Adrenal gland (tissue), 5 donors: ENCODE measurements around the gene DDX46.

Experiments used
- CTCF ChIP-seq, 6 experiments: fragments of 450-650 bp in 4 of 6; fragments of 200-600 bp in 2 of 6; sonication (generic) in 1 of 6; IDR thresholded peaks; 1 replicate in 5 of 6; 2 replicates in 1 of 6; pipeline versions ENCODE4 v1.5.1 to v1.8.0; 2016 to 2021; ENCODE audit warnings: antibody characterized with exemption in 6 of 6, mild to moderate bottlenecking in 2 of 6, moderate library complexity in 1 of 6
- POLR2A ChIP-seq, 2 donors: fragments of 450-650 bp; IDR thresholded peaks; one replicate each; pipeline ENCODE4 v1.6.1; 2017; ENCODE audit warnings: antibody characterized with exemption in 2 of 2, mild to moderate bottlenecking in 2 of 2, moderate library complexity in 1 of 2
- donor health status: DM: no; HTN: no; CAD: no.

- TF ChIP-seq CTCF (IDR thresholded peaks at IDR 0.05) (no peak), POLR2A (IDR thresholded peaks at IDR 0.05) (no peak)
These were observed 63.3 kb downstream of the DDX46 start for GRCh38 chr5:134821841-134822240.
